K562 (cell line): ENCODE measurements around the gene CLSTN2. TPM values are rescaled to one million over a fixed set of nuclear protein-coding genes. Genes with fewer than 3 reads are reported as not detected.

Experiments
- ATAC-seq: fragments of 200-7000 bp; cut with Tn5 transposase; 3 replicates; pipeline ENCODE4 v1.9.1; 2020; ENCODE audit warnings: moderate library complexity
- BruUV-seq: library from RNA; stranded (reverse); fragments of 400-500 nt; replicated peaks from 2 replicates; lab custom pipeline; 2021; lab: Mats Ljungman, UMichigan
- CTCF ChIA-PET: fragments of 300-600 bp; formaldehyde crosslinking; extraction: SDS; loops from one replicate; lab custom pipeline; 2021; ENCODE audit warnings: low intra/inter-chr PET ratio; lab: Yijun Ruan, JAX
- POLR2A ChIA-PET: fragments of 300-600, 350-650 bp; sonication (Branson Sonifier 250); formaldehyde crosslinking; extraction: SDS; loops from one replicate; lab custom pipeline; 2021; ENCODE audit warnings: antibody characterized with exemption, inconsistent platforms; lab: Yijun Ruan, JAX
- DNase-seq, 4 experiments: peaks; one replicate each; pipeline versions ENCODE4 v3.0.0 to v3.0.0-alpha.2; 2011 to 2018; ENCODE audit warnings: low spot score in 3 of 4, mixed read lengths in 3 of 4; ENCODE audit errors: extremely low read depth in 1 of 4
- FAIRE-seq: peaks from 2 replicates; lab custom pipeline; 2011; peaks lifted over from hg19 to GRCh38; lab: Jason Lieb, UNC
- H2AFZ ChIP-seq: 2 replicates; pipeline ENCODE4 v1.6.0; 2011; ENCODE audit warnings: low read depth, low read length, control low read depth, inconsistent platforms
- H3K27ac ChIP-seq: fragments of 200-600 bp; 3 replicates; pipeline ENCODE4 v1.8.0; 2011; ENCODE audit warnings: low read depth, mild to moderate bottlenecking, control low read depth, inconsistent platforms, low read length, moderate library complexity, mixed read lengths; ENCODE audit errors: extremely low read depth
- H3K27me3 ChIP-seq, 2 experiments: fragments of 300-600 bp in 1 of 2; 2 replicates in 1 of 2; 3 replicates in 1 of 2; pipeline versions ENCODE4 v1.6.0 to v1.8.0; 2011; ENCODE audit warnings: inconsistent platforms in 2 of 2, low read length in 2 of 2, mild to moderate bottlenecking in 1 of 2, mixed read lengths in 1 of 2, moderate library complexity in 1 of 2; ENCODE audit not compliant: control insufficient read depth in 2 of 2, insufficient read depth in 2 of 2
- H3K36me3 ChIP-seq: fragments of 300-600 bp; 3 replicates; pipeline ENCODE4 v1.8.0; 2011; ENCODE audit warnings: mild to moderate bottlenecking, low read length, inconsistent platforms; ENCODE audit not compliant: control insufficient read depth, insufficient read depth
- H3K4me1 ChIP-seq, 2 experiments: fragments of 200-600 bp in 1 of 2; replicated peaks in 1 of 2; 2 replicates in 1 of 2; 3 replicates in 1 of 2; pipeline versions ENCODE4 v1.5.1 to v1.8.0; 2011; ENCODE audit warnings: inconsistent platforms in 2 of 2, low read length in 2 of 2, mild to moderate bottlenecking in 1 of 2, mixed read lengths in 1 of 2, moderate library complexity in 1 of 2; ENCODE audit not compliant: control insufficient read depth in 2 of 2, insufficient read depth in 2 of 2
- H3K4me2 ChIP-seq: 2 replicates; pipeline ENCODE4 v1.6.1; 2011; ENCODE audit warnings: low read length, control low read depth, inconsistent platforms, mixed read lengths; ENCODE audit not compliant: insufficient read depth
- H3K4me3 ChIP-seq: fragments of 200-600 bp; sonication (generic), shearing (Covaris generic); 2 replicates; pipeline ENCODE4 v1.5.1; 2016; ENCODE audit warnings: control low read depth, inconsistent platforms
- H3K79me2 ChIP-seq: fragments of 200-600 bp; 3 replicates; pipeline ENCODE4 v1.8.0; 2011; ENCODE audit warnings: low read length, inconsistent platforms; ENCODE audit not compliant: control insufficient read depth, insufficient read depth
- H3K9ac ChIP-seq, 2 experiments: 2 replicates each; pipeline versions ENCODE4 v1.6.0 to v1.6.1; 2011; ENCODE audit warnings: low read depth in 2 of 2, low read length in 2 of 2, control low read depth in 1 of 2, inconsistent platforms in 1 of 2, mild to moderate bottlenecking in 1 of 2, mixed read lengths in 1 of 2; ENCODE audit not compliant: insufficient read depth in 1 of 2
- H3K9me1 ChIP-seq: one replicate; pipeline ENCODE4 v1.6.0; 2011; ENCODE audit warnings: inconsistent platforms, mild to moderate bottlenecking, low read length, moderate library complexity; ENCODE audit not compliant: control insufficient read depth, insufficient read depth
- H3K9me3 ChIP-seq: replicated peaks from 2 replicates; pipeline ENCODE4 v1.5.1; 2011; ENCODE audit warnings: low read depth, low read length, inconsistent platforms; ENCODE audit not compliant: control insufficient read depth, insufficient read depth
- H4K20me1 ChIP-seq: replicated peaks from 2 replicates; pipeline ENCODE4 v1.6.1; 2011; ENCODE audit warnings: low read length, inconsistent platforms, mixed read lengths; ENCODE audit not compliant: control insufficient read depth, insufficient read depth
- ARNT ChIP-seq, 2 experiments: fragments of 450-650 bp; IDR thresholded peaks; 2 replicates each; pipeline ENCODE4 v1.6.1; 2016; ENCODE audit warnings: mild to moderate bottlenecking in 1 of 2
- KDM2B ChIP-seq: fragments of 250-450 bp; sonication (Bioruptor Pico); IDR thresholded peaks from 2 replicates; pipeline ENCODE4 v1.8.0; 2021; ENCODE audit warnings: mild to moderate bottlenecking, moderate library complexity
- MTA2 ChIP-seq: fragments of 450-650 bp; IDR thresholded peaks from 2 replicates; pipeline ENCODE4 v1.6.1; 2016; ENCODE audit warnings: low read depth
- ZNF407 ChIP-seq: fragments of 450-650 bp; IDR thresholded peaks from 2 replicates; pipeline ENCODE4 v1.6.1; 2016; ENCODE audit warnings: low read depth
- ZNF639 ChIP-seq, 2 experiments: fragments of 200-800 bp in 1 of 2; sonication (Bioruptor generic) in 1 of 2; sonication (generic) in 1 of 2; formaldehyde crosslinking in 1 of 2; IDR thresholded peaks in 1 of 2; conservative IDR thresholded peaks in 1 of 2; 2 replicates each; pipeline versions ENCODE4 v1.5.0 to v1.6.1; 2016 to 2020; ENCODE audit warnings: missing compliant biosample characterization in 1 of 2, missing genetic modification characterization in 1 of 2, missing genetic modification reagents in 1 of 2
- WGBS: fragments of 100-300 bp; shearing (Covaris generic); methylation state at CpG from one replicate; pipeline ENCODE4 v1.1.6; 2016; ENCODE audit warnings: low coverage, mixed read lengths; ENCODE audit not compliant: insufficient coverage; ENCODE audit errors: missing lambda C conversion rate; 5-methylcytosine and 5-hydroxymethylcytosine counted together
- in situ Hi-C: fragments of 300-500 bp; cut with MboI; formaldehyde crosslinking; loops from 4 replicates; pipeline ENCODE4 v1.15.0; 2018; ENCODE audit warnings: inconsistent platforms, mixed read lengths
- intact Hi-C: fragments of 100-400 bp; cut with micrococcal nuclease; formaldehyde crosslinking; loops from 2 replicates; pipeline ENCODE4 v1.14.2; 2022
- polyA plus RNA-seq, 8 experiments: library from polyadenylated mRNA; depleted of rRNA in 4 of 8; stranded (reverse) in 5 of 8; unstranded in 3 of 8; fragments of >200 nt; fragmentation: Nextera tagmentation in 2 of 8; fragmentation: Illumina TruSeq in 1 of 8; extraction: Ambion mirVana in 2 of 8; extraction: Trizol in 1 of 8; gene quantifications; 2 replicates each; pipeline versions ENCODE4 v1.2.1 to v1.2.3, GENCODE V29; 2011 to 2014; ENCODE audit warnings: inconsistent platforms in 1 of 8, missing spikeins in 1 of 8
- total RNA-seq, 7 experiments: library from RNA; depleted of rRNA in 6 of 7; stranded (reverse); fragments of >200 nt in 6 of 7; fragmentation: Illumina TruSeq in 2 of 7; extraction: Trizol in 2 of 7; gene quantifications; 2 replicates each; pipeline versions ENCODE4 v1.2.1 to v1.2.3, GENCODE V29; 2011 to 2021; ENCODE audit warnings: low replicate concordance in 1 of 7

The CLSTN2 gene
- total and polyA plus RNA-seq, 9 of the 15 experiments (the other 6 are each of a cell fraction or from before 2014, with no cell fraction given), result 0.02 to 0.04 (median 0.04) TPM; not detected in 6

- no peak for ATAC-seq
- Histone ChIP-seq H3K27me3 (no peaks in the 10 kb centered on the region), H3K36me3 (no peaks in the 10 kb centered on the region), H3K9ac (no peak overlapping the region), H3K4me1 (no peaks in the 10 kb centered on the region), H3K27ac (no peak overlapping the region), H3K4me3 (no peak overlapping the region), H3K9me3 (no peaks in the 10 kb centered on the region), H3K79me2 (no peaks in the 10 kb centered on the region), H2AFZ (no peak overlapping the region), H4K20me1 (no peaks in the 10 kb centered on the region), H3K4me2 (no peak overlapping the region), H3K9me1 (no peaks in the 10 kb centered on the region)
- WGBS, result 0% methylated on average over 1 of the region's 1 CpG
- BruUV-seq, result no TSS peak
- in situ Hi-C loops (no loop called here), intact Hi-C loops (no loop called here)
- ChIA-PET CTCF (no interaction called here), POLR2A (interaction anchor here (0.7 kb wide), 1 partner anchor 221 kb away, joined by 3 read pairs; no protein-coding TSS in a partner anchor)
- FAIRE-seq, result no peak
- no peak for DNase-seq
- TF ChIP-seq ARNT (IDR thresholded peaks at IDR 0.05) (no peak), MTA2 (no peak)
These were observed 252.0 kb downstream of the CLSTN2 start for GRCh38 chr3:140187028-140187427.

GRCh38 chr3:140187656-140188221 lies 252.8 kb downstream of the CLSTN2 start:
- no peaks in the 10 kb centered on the region for H3K4me1 ChIP-seq
- H4K20me1 ChIP-seq, result no peaks in the 10 kb centered on the region
- no peak overlapping the region for H3K4me2 ChIP-seq
- H3K9ac ChIP-seq, result no peak overlapping the region
- ATAC-seq (no peak), DNase-seq (no peak), FAIRE-seq (no peak)
- H3K4me3 ChIP-seq, result no peak overlapping the region
- H3K9me1 ChIP-seq, result no peaks in the 10 kb centered on the region
- WGBS, result 8% methylated on average over 2 of the region's 2 CpGs
- CTCF ChIA-PET, result no interaction called here
- POLR2A ChIA-PET, result interaction anchor here (0.7 kb wide), 1 partner anchor 220 kb away, joined by 3 read pairs; no protein-coding TSS in a partner anchor
- in situ Hi-C loops (no loop called here), intact Hi-C loops (no loop called here)
- no peaks in the 10 kb centered on the region for H3K36me3 ChIP-seq
- H2AFZ ChIP-seq, result no peak overlapping the region
- no TSS peak for BruUV-seq
- H3K9me3 ChIP-seq, result no peaks in the 10 kb centered on the region
- H3K27me3 ChIP-seq, result no peaks in the 10 kb centered on the region
- H3K79me2 ChIP-seq, result no peaks in the 10 kb centered on the region
- no peak overlapping the region for H3K27ac ChIP-seq
- TF ChIP-seq KDM2B (no peak), ZNF639 (CRISPR knock-in tag; conservative IDR thresholded peaks at IDR 0.05 in 1 of 2, IDR thresholded peaks at IDR 0.05 in 1 of 2) (no peak), ZNF407 (no peak)
